Measurements from ENCODE around the gene CARTPT. TPM values are rescaled to one million over a fixed set of nuclear protein-coding genes. Genes with fewer than 3 reads are reported as not detected.

The CARTPT gene
- total and polyA plus RNA-seq, 2 donors (not counting 3 experiments of a cell fraction or from before 2014, with no cell fraction given) = not detected

DNA sequence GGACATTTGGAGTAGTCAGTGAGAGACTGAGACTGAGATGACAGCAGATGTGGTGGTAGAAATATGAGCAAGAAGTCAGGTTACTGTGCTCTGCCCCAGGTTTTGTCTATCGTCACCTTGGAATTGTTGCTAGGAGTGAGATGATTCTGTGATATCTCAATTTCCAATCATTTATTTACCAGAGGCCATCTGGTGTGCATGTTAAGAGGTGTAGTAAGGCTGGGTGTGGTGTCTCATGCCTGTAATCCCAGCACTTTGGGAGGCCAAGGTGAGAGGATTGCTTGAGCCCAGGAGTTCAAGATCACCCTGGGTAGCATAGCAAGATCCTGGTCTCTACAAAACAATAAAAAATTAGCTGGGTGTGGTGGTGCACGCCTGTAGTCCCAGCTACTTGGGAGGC is 38.6 kb upstream of the CARTPT start:
- Histone ChIP-seq H3K9me1 (replicated peaks; ENCODE audit: control insufficient read depth, extremely low read depth, insufficient read depth, low read length) (no peaks in the 10 kb centered on the region), H3K9me3 (replicated peaks; ENCODE audit: control insufficient read depth, insufficient read depth, low read length) (no peaks in the 10 kb centered on the region), H3K27me3 (ENCODE audit: control insufficient read depth in 2 of 2, insufficient read depth in 2 of 2, low read length in 2 of 2) (peaks cover 30 to 33% of the 10 kb centered on the region in 2 experiments), H4K20me1 (replicated peaks; ENCODE audit: control insufficient read depth, extremely low read depth, insufficient read depth, low read length) (no peaks in the 10 kb centered on the region), H3K4me3 (replicated peaks in 1 of 3; ENCODE audit: insufficient read depth in 1 of 3, low read depth in 1 of 3, low read length in 3 of 3) (no peak overlapping the region), H3K27ac (ENCODE audit: insufficient read depth, low read depth, low read length) (no peak overlapping the region), H3K4me1 (ENCODE audit: control insufficient read depth, extremely low read depth, insufficient read depth, low read length) (peaks cover 4% of the 10 kb centered on the region), H2AFZ (ENCODE audit: low read depth, low read length) (no peak overlapping the region), H3K79me2 (ENCODE audit: control insufficient read depth, insufficient read depth, low read length) (no peaks in the 10 kb centered on the region), H3K4me2 (ENCODE audit: insufficient read depth, low read length) (no peak overlapping the region), H3K9ac (replicated peaks; ENCODE audit: extremely low read depth, insufficient read depth, low read length) (no peak overlapping the region), H3K36me3 (ENCODE audit: control insufficient read depth in 2 of 2, extremely low read depth in 1 of 2, insufficient read depth in 2 of 2, low read length in 2 of 2) (no peaks in the 10 kb centered on the region)
- BruUV-seq (replicated peaks) = no TSS peak
- intact Hi-C loops (cut with micrococcal nuclease) = loop anchor here (2.0 kb wide), 1 partner anchor 20 kb away; no protein-coding TSS in a partner anchor
- dilution Hi-C loops (cut with MboI; ENCODE audit: extremely low pct_ligation_motif_present, low sequenced_read_pairs) = no loop called here
- no peak for DNase-seq (ENCODE audit: low read depth, low spot score)
- POLR2A ChIA-PET = no interaction called here
- CTCF ChIA-PET = interaction anchor here (1.7 kb wide), 1 partner anchor 14 kb away, joined by 4 read pairs; no protein-coding TSS in a partner anchor
- TF ChIP-seq POLR2AphosphoS5 (IDR thresholded peaks at IDR 0.05; ENCODE audit: insufficient read depth, low read depth, low read length) = no peak
- TF ChIP-seq MYC (IDR thresholded peaks at IDR 0.05; ENCODE audit: low read depth, low read length) = no peak
- TF ChIP-seq FOS (IDR thresholded peaks at IDR 0.05; ENCODE audit: borderline replicate concordance, insufficient read depth, low read length) = no peak
- TF ChIP-seq GATA2 (IDR thresholded peaks at IDR 0.05; ENCODE audit: insufficient read depth, insufficient read length, low read depth, low read length) = no peak
- no peak for TF ChIP-seq EZH2 (IDR thresholded peaks at IDR 0.05; ENCODE audit: borderline replicate concordance, low read depth, low read length, severe bottlenecking)
- no peak for TF ChIP-seq JUN (IDR thresholded peaks at IDR 0.05; ENCODE audit: borderline replicate concordance, insufficient read depth, insufficient read length, low read depth)
- TF ChIP-seq POLR2A (IDR thresholded peaks at IDR 0.05; ENCODE audit: low read depth, low read length) = no peak
- TF ChIP-seq, protein P1, sequence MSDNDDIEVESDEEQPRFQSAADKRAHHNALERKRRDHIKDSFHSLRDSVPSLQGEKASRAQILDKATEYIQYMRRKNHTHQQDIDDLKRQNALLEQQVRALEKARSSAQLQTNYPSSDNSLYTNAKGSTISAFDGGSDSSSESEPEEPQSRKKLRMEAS (IDR thresholded peaks at IDR 0.05; ENCODE audit: insufficient read depth, insufficient read length) = no peak
- TF ChIP-seq CTCF (IDR thresholded peaks at IDR 0.05; ENCODE audit: extremely low read depth in 1 of 2, insufficient read depth in 1 of 2, low read depth in 1 of 2, low read length in 2 of 2) = no peak
- no peak for FAIRE-seq
